GM19455 (cell line): ENCODE data around the gene AKAP9.
A peak's percentile ranks its signal among the peaks of the same experiment; 100 is the strongest.
"Not testable (repeated sequence)": the region's sequence is repeated elsewhere in the genome, so short reads cannot be mapped to it uniquely, and the experiment has no call there.

Experiments
- ATAC-seq: cut with Tn5 transposase; IDR thresholded peaks from one replicate; pipeline ENCODE4 v1.9.1; 2021; ENCODE audit not compliant: unreplicated experiment

The AKAP9 gene

DNA sequence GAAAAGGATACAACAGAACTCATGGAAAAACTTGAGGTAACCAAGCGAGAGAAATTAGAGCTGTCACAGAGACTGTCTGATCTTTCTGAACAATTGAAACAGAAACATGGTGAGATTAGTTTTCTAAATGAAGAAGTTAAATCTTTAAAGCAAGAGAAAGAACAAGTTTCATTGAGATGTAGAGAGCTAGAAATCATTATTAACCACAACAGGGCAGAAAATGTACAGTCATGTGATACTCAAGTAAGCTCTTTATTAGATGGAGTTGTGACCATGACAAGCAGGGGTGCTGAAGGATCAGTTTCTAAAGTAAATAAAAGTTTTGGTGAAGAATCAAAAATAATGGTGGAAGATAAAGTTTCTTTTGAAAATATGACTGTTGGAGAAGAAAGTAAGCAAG is 62.1 kb downstream of the AKAP9 start:
- ATAC-seq: peak; percentile 55

DNA sequence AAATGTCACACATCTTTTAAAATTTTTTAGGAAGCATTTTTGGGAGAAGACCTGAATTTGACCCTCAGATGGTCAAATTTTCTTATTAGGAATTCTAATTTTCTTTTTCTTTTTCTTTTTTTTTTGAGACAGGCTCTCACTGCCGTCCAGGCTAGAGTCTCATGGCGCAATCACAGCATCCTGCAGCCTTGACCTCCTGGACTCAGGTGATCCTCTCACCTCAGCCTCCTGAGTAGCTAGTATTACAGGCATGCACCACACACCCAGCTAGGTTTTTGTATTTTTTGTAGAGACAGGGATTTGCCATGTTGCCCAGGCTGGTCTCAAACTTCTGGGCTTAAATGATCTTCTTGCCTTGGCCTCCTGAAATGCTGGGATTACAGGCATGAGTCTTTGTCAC is 65.4 kb downstream of the AKAP9 start:
- ATAC-seq: no peak

DNA sequence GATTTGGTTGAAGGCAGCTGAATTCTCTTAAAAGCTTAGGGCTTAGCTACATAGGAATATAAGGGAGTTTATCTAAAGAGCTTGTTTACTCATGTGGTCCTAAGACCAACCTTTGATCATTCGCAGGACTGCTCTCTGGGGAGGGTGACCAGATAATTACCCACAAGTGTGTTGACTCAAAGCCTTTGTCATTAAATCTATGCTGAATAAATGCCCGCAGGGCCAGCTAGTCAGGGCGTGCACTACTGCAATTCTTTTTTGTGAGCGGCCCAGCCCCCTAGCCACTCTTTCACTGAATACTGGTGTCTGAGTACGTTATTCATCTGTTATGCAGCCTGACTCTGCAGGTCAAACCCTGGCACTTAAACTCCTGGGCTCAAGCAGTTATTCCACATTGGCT is 69.6 kb downstream of the AKAP9 start:
- ATAC-seq: no peak

DNA sequence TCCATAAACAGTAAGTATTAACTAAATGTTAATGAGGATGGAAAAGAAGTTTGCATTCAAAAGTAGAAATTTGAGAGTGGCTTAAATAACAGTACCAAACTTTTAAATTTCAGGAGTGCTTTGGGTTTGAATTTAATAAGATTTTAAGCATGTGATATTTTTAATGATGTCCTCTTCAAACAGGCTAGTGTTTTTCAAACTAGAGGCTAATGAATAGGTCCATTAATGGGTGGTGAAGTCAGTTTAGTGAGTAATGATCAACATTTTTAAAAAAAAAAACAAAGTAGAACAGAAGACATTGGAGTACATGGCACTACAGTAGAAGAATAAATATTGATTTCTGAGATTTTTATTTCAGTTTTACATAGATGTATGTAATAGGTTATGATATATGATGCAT is 72.9 kb downstream of the AKAP9 start:
- ATAC-seq: no peak

DNA sequence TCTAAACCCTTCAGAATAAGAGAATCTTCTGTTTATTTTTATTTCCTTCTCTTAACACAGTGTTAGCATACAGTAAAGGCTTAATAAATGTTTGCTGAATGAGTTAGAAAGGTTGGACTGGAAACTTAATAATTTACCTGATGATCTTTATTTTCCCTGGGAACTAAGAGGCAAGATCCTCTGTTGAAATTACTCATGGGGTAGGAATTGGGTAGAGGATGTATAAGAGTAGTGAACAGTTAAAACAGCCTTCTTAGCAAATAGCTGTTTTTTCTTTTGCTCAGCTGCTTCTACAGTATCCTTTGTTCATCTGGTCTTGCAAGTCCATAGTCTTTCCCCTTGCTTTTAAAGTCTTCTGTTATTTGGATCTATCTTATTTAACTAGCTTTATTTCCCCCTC is 80.0 kb downstream of the AKAP9 start:
- no peak for ATAC-seq

DNA sequence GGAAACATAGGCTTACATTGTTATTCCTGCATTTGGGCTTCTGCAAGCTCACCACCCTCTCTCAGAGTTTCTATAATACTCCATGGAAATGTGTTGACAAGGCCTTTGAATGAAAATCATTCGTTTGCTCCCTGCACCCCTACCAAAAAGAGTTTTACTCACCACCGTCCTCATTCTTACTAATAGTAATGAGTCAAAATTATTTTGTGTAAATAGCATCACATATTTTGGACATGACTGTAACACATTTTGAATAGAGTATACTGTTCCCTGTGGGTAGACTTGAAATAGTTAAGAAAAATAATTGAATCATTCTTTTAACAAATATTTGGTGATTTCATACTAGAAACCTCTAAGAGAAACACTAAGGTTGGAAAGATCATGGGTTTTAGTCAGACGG is 84.6 kb downstream of the AKAP9 start:
- ATAC-seq: no peak

DNA sequence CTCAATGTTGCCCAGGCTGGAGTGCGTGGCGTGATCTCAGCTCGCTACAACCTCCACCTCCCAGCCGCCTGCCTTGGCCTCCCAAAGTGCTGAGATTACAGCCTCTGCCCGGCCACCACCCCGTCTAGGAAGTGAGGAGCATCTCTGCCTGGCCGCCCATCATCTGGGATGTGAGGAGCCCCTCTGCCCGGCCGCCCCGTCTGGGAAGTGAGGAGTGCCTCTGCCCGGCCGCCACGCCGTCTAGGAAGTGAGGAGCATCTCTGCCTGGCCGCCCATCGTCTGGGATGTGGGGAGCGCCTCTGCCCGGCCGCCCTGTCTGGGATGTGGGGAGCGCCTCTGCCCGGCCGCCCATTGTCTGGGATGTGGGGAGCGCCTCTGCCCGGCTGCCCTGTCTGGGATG is 86.0 kb downstream of the AKAP9 start:
- not testable (repeated sequence) for ATAC-seq

DNA sequence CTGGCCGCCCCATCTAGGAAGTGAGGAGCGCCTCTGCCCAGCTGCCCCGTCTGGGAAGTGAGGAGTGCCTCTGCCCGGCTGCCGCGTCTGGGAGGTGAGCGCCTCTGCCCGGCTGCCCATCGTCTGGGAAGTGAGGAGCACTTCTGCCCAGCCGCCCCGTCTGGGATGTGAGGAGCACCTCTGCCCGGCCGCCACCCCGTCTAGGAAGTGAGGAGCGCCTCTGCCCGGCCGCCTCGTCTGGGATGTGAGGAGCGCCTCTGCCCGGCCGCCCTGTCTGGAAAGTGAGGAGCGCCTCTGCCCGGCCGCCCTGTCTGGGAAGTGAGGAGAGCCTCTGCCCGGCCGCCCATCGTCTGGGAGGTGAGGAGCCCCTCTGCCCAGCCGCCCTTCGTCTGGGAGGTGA is 86.5 kb downstream of the AKAP9 start:
- not testable (repeated sequence) for ATAC-seq

DNA sequence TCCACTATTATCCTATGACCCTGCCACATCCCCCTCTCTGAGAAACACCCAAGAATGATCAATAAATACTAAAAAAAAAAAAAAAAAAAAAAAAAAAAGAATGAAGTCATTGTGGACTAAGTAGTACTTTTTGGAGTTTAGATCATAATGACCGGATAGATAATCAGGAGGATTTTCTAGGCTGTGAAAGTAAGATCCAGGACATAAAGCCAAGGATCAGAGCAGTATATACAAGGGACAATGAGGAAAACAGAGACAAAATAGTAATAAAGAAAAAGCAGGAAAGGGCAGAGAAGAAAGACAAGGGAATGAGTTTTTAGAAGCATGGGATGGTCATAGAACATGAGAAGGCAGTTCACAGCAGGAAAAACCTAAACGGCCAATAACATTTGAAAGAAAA is 87.6 kb downstream of the AKAP9 start:
- no peak for ATAC-seq

DNA sequence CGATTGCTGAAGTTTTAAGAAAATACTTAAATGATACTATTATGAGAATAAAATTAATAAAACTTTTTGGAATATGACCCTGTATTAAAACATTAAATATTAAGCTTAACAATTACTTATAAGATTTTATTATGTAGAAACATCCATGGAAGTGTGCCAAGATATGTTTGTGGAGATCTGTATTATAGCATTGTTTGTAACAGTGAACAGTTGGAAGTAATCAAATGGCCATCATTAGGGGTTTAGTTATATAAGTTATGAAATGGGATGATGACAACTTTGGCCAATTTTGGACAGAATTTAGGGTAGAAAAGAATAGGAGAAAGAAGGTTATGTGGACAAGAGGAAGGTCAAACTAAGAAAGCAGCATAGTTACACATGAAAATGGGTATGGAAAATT is 88.0 kb downstream of the AKAP9 start:
- ATAC-seq: no peak

DNA sequence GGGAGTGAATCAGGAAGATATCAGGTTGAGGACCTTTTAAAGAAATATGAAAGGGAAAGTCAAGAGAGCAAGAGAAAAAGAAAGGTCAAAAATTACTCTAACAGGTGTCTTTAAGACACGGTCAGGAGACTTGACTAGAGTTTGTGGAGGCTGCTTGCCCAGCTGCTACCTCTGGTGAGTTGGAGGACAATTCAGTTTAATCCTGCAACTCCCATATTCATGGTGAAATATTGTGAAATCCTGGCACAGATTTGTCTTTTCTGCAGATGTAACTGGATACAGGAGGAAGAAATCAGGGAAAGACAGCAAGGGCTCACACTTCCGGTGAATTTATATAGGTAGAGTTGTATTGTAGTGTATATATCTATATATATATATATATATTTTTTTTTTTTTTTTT is 93.5 kb downstream of the AKAP9 start:
- no peak for ATAC-seq

DNA sequence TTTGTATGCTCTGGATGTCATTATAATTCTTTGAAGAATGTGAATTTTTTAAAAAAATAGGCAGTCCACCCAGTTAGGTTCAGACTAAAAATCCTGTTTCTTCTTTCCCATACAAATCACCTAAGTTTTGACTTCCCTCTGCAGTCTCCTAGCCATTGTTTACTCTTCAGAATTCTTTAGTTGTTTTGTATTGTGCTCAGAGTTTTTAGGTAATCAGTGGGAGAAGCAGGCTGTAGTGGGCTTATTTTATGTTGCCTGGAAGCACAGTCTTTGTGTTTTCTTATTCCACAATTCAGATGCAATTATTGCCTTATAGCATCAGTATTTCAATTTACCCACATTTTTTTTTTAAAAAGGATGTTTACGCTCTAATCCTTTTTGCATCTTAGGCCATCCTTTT is 94.9 kb downstream of the AKAP9 start:
- ATAC-seq: no peak

DNA sequence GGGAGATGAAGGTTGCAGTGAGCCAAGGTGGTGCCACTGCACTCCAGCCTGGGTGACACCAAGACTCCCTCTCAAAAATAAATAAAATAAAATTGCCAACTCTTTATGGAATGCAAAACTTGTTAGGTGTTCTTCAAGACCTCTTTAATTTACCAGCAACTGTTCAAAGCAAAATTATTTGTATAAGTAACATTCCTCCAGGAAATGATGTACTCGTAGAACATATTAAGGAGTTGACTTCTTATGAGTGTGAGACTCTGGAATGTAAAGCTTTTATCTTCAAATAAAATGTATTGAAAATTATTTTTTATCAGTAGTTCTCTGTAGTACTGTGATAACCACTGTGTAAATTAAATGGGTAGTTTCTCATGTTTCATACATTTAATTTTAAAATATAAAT is 99.2 kb downstream of the AKAP9 start:
- ATAC-seq: no peak

DNA sequence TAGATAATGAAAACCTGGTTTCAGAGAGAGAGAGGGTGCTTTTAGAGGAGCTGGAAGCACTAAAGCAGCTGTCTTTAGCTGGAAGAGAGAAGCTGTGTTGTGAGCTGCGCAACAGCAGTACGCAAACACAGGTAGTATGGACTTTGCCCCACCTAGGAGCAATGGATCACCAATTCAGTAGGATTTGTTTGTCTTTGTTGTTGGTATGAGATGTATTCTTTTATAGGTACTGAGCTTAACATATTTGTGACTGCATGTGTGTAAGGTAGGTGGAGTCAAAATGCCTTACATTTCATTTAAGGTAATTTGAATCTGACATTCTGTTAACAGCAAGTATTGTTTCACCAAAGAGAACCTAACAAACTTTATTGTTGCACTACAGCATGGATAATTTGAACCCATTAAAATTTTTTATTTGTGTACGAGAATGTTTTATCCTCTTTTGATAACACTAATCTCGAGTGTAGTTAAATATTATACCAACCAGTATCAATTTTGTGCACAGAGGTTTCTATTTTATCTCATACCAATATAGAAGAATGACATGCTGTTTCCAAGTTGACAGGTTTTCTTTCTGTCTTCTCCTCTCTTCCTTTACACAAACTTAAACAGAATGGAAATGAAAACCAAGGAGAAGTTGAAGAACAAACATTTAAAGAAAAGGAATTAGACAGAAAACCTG is 101.5 kb downstream of the AKAP9 start:
- no peak for ATAC-seq

DNA sequence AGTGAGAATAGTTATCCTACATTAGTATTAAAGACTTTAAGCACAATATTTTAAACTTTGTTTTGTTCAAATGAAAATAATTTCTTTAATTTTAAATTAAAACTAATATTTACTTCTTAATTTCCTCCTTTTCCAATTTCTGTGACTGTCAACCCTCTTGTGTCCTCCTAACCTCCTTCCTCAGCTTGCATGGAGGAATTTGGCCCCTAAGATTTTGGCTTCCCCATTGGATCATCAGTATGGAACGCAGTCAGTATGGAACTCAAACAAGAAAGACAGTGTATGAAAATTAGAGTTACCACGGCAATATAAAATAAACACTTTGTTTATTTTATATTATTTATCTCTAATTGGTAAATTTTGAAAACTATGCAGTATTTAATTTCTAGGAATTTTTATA is 102.4 kb downstream of the AKAP9 start:
- ATAC-seq: no peak

DNA sequence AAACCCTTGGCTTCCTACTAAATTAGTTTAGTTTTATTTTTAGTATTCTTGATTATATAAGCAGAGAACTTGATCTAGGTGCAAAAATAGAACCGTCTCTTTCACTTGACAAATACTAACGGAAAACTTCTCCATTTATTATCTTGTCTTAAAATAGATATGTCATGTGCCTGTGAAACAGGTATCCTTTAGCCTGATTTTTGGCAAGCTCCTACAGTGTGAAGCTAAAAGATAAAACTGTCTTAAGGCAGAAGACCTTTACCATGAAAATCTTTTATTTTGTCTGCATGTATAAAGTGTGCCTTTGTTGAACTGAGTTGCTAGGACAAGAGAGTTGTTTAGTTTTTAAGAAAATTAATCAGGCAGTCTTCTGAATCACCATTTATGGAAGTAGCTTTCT is 103.0 kb downstream of the AKAP9 start:
- no peak for ATAC-seq

DNA sequence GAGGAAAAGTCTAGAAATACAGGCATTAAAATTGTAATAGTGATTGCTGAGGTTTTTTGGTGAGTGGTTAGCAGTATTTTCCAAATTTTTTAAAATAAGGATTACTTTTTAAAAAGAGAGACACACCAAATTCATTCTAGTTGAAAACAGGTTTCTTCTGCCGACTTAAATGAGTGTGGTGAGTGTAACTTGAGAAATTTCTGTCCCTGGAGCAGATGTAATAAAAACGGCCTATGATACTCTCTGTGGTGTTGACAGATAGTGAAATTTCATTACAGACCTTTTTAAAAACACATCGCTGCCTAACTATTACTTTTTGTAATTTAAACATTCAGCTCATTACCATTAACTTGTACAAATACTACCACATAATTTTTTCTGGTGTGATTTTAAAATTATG is 103.5 kb downstream of the AKAP9 start:
- no peak for ATAC-seq

DNA sequence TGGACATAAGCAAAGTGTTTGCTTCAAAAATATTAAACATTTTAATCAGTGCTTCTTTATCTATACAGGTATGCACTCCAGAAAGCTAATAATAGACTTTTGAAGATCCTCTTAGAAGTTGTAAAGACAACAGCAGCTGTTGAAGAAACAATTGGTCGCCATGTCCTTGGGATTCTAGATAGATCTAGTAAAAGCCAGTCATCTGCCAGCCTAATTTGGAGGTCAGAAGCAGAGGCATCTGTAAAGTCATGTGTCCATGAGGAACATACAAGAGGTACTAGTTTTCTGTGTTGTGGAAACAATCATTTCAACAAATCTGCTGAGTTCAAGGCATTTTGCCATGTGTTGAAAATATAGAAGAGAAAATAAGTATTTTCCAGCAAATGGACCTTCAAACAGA is 104.3 kb downstream of the AKAP9 start:
- ATAC-seq: no peak

DNA sequence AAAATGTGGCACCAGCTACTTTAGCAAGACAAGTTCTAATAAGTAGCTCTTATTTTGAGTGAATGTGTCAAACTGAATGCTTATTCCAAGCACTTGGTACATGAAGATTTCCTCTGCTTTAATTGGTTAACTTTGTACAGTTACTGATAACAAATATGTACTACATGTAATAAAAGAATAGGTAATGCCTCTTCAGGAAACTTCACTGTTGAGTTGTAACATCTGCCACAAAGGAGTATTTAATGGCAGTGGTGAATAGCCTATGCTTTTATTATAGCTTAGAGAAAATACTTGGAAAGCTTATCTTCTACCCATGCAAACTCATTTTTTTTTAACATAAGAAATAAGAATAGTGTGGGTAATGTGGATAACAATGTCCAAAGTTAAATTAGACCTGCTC is 111.0 kb downstream of the AKAP9 start:
- ATAC-seq: no peak

DNA sequence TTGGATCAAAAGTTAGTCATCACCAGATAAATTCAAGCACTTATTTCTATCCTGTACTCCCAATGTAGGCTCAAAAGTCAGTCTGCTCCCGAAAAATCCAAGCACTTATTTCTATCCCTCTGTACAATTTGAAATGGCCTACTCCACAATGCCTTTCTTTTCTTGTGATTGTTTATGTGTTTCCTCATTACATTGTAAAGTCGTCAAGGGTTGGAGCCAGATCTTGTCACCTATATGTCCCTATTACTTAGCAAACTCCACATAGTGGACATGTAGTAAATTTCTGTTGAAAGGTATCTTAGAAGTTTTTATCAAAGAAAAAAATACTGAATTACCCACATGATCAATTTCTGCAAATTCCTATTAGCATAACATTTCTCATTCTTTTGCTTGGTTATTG is 111.5 kb downstream of the AKAP9 start:
- no peak for ATAC-seq

DNA sequence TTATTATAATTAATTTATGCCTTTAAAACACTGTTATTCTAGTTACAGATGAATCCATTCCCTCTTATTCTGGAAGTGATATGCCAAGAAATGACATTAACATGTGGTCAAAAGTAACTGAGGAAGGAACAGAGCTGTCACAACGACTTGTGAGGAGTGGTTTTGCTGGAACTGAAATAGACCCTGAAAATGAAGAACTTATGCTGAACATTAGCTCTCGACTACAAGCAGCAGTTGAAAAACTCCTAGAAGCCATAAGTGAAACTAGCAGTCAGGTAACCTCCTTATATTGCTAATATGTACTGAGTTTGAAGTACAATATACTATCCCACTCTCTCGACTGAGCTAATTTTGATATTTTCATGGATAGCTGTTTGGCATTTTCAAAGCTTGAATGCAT is 112.0 kb downstream of the AKAP9 start:
- no peak for ATAC-seq

DNA sequence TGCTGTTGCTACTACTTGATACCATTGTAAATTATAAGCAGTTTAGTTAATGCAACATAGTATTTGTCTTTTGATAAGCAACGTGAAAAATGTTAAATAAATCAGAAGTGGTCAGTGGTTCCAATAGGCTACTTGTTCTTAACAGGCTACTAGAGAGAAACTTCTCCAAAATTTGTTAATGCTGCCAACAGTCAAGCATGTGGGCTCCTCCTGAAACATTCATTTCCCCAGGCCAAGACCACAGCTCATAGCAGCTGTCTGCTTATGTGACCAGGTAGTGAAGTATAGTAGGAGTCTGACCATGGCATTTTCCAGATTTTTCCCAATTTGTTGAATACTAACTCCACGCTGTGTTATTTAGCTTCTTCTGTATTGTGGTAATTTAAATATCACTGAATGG is 112.7 kb downstream of the AKAP9 start:
- no peak for ATAC-seq

DNA sequence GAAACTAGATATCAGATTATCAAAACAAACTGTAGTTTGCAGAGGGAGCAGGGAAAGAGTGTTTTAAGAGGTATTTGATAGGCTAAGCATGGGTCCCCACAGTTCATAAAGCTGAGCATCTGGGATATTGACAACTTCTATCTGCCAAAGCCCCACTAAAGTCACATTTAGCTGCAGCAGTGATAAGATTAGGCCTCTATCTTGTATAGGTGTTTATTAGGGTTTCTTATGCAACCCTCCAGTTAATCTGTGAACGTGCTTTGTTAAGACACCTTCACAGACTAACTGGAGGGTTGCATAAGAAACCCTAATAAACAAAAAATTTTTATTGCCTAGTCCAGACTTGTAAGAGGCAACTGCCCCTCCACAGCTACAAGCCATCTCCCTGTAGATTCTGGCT is 115.6 kb downstream of the AKAP9 start:
- ATAC-seq: no peak

DNA sequence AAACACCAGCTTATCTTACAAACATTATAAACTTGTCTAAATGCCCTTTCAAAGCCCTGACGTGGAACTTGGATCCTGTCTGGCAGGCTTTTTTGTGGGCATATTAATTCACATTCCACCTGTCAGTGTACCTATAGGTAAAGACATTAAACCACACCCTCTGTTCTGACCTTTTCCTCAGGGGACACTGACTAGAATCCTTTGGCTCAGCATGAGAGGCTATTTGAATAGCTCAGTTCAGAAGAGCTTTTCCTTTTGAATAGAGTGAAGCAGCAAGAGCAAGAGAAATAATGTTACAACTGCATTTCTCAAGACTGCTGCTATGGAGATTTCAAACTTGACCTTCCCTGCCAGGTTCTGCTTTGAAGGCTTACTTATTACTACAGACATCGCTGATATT is 116.7 kb downstream of the AKAP9 start:
- ATAC-seq: no peak
